Measurements from ENCODE around the gene TSPAN17. TPM values are rescaled to one million over a fixed set of nuclear protein-coding genes. Genes with fewer than 3 reads are reported as not detected.
A peak's percentile ranks its signal among the peaks of the same experiment; 100 is the strongest.

The TSPAN17 gene
- total RNA-seq, 2 donors from 2014 or later = 17.6 to 38.1 TPM

GRCh38 chr5:176646049-176646706, 1.1 kb upstream of the TSPAN17 start:
- no peaks in the 10 kb centered on the region for H3K36me3 ChIP-seq
- 88% methylated on average over 7 of the region's 7 CpGs for WGBS
- H3K9me3 ChIP-seq = no peaks in the 10 kb centered on the region
- TF ChIP-seq CTCF (IDR thresholded peaks at IDR 0.05) = no peak
- H3K4me3 ChIP-seq = peak overlapping the region in 1 of 2 donors; percentile 64
- H3K27ac ChIP-seq = peak overlapping the region; percentile 43 to 46
- H3K4me1 ChIP-seq (replicated peaks) = peaks cover 4% of the 10 kb centered on the region
- intact Hi-C loops (cut with DNase I) = loop anchor here (10.0 kb wide), 1 partner anchor 231 kb away; the partner anchor contains the start of gene CLTB
- H3K27me3 ChIP-seq (replicated peaks; ENCODE audit: insufficient read depth) = no peaks in the 10 kb centered on the region
- DNase-seq (ENCODE audit: low spot score) = no peak

- intact Hi-C loops (cut with DNase I) = loop anchor here (10.0 kb wide), 1 partner anchor 232 kb away; the partner anchor contains the start of gene CLTB
- no peak for TF ChIP-seq POLR2AphosphoS5 (IDR thresholded peaks at IDR 0.05)
- Histone ChIP-seq H3K36me3 (no peaks in the 10 kb centered on the region), H3K9me3 (no peaks in the 10 kb centered on the region), H3K27ac (peak overlapping the region; percentile 43 to 46), H3K27me3 (replicated peaks; ENCODE audit: insufficient read depth) (no peaks in the 10 kb centered on the region), H3K4me1 (replicated peaks) (peaks cover 4% of the 10 kb centered on the region), H3K4me3 (peak overlapping the region; percentile 54 to 64)
- WGBS = 25% methylated on average over 11 of the region's 11 CpGs
- DNase-seq (ENCODE audit: low spot score) = no peak
Observed at GRCh38 chr5:176646707-176647029, 616 bp upstream of the TSPAN17 start.

GRCh38 chr5:176647843-176648473, 674 bp downstream of the TSPAN17 start:
- no peaks in the 10 kb centered on the region for H3K9me3 ChIP-seq
- H3K4me1 ChIP-seq (replicated peaks) = peaks cover 4% of the 10 kb centered on the region
- no peaks in the 10 kb centered on the region for H3K27me3 ChIP-seq (replicated peaks; ENCODE audit: insufficient read depth)
- 2% methylated on average over 16 of the region's 20 CpGs for WGBS
- H3K27ac ChIP-seq = peak overlapping the region; percentile 48 to 63
- TF ChIP-seq CTCF (IDR thresholded peaks at IDR 0.05) (no peak), POLR2AphosphoS5 (IDR thresholded peaks at IDR 0.05) (no peak), POLR2A (IDR thresholded peaks at IDR 0.05) (no peak)
- H3K36me3 ChIP-seq = no peaks in the 10 kb centered on the region
- H3K4me3 ChIP-seq = peak overlapping the region; percentile 54 to 64
- intact Hi-C loops (cut with DNase I) = loop anchor here (10.0 kb wide), 1 partner anchor 233 kb away; the partner anchor contains the start of gene CLTB
- DNase-seq (ENCODE audit: low spot score) = peak; percentile 61

GRCh38 chr5:176648474-176649194, 1.4 kb downstream of the TSPAN17 start:
- no peak for DNase-seq (ENCODE audit: low spot score)
- TF ChIP-seq CTCF (IDR thresholded peaks at IDR 0.05) = no peak
- no peak for TF ChIP-seq POLR2A (IDR thresholded peaks at IDR 0.05)
- TF ChIP-seq POLR2AphosphoS5 (IDR thresholded peaks at IDR 0.05) = no peak
- H3K9me3 ChIP-seq = no peaks in the 10 kb centered on the region
- H3K36me3 ChIP-seq = no peaks in the 10 kb centered on the region
- peaks cover 4% of the 10 kb centered on the region for H3K4me1 ChIP-seq (replicated peaks)
- H3K27me3 ChIP-seq (replicated peaks; ENCODE audit: insufficient read depth) = no peaks in the 10 kb centered on the region
- peak overlapping the region in 1 of 2 donors; percentile 54 for H3K4me3 ChIP-seq
- WGBS = 76% methylated on average over 15 of the region's 15 CpGs
- peak overlapping the region in 1 of 2 donors; percentile 48 for H3K27ac ChIP-seq
- intact Hi-C loops (cut with DNase I) = loop anchor here (10.0 kb wide), 1 partner anchor 234 kb away; the partner anchor contains the start of gene CLTB

GRCh38 chr5:176650354-176650884, 3.1 kb downstream of the TSPAN17 start:
- no peak for DNase-seq (ENCODE audit: low spot score)
- H3K27ac ChIP-seq = no peak overlapping the region
- WGBS = 76% methylated on average over 8 of the region's 8 CpGs
- H3K36me3 ChIP-seq = no peaks in the 10 kb centered on the region
- TF ChIP-seq POLR2AphosphoS5 (IDR thresholded peaks at IDR 0.05) = no peak
- no peak for TF ChIP-seq POLR2A (IDR thresholded peaks at IDR 0.05)
- TF ChIP-seq CTCF (IDR thresholded peaks at IDR 0.05) = no peak
- intact Hi-C loops (cut with DNase I) = no loop called here
- H3K9me3 ChIP-seq = no peaks in the 10 kb centered on the region
- no peak overlapping the region for H3K4me3 ChIP-seq
- H3K27me3 ChIP-seq (replicated peaks; ENCODE audit: insufficient read depth) = no peaks in the 10 kb centered on the region
- H3K4me1 ChIP-seq (replicated peaks) = peaks cover 4% of the 10 kb centered on the region
